MCF 10A (cell line): ENCODE results near the gene PPIB. TPM values are rescaled to one million over a fixed set of nuclear protein-coding genes. Genes with fewer than 3 reads are reported as not detected.

ENCODE experiments used
- BruUV-seq: library from RNA; stranded (reverse); fragments of 400-500 nt; replicated peaks from 2 replicates; lab custom pipeline; 2021; lab: Mats Ljungman, UMichigan
- CTCF ChIA-PET: fragments of 300-600 bp; sonication (Branson Sonifier 250); formaldehyde crosslinking; extraction: SDS; loops from one replicate; lab custom pipeline; 2021; ENCODE audit warnings: antibody characterized with exemption, inconsistent platforms; lab: Yijun Ruan, JAX
- POLR2A ChIA-PET: fragments of 300-600, 350-650 bp; sonication (Branson Sonifier 250); formaldehyde crosslinking; extraction: SDS; loops from one replicate; lab custom pipeline; 2020; ENCODE audit warnings: antibody characterized with exemption, inconsistent platforms; lab: Yijun Ruan, JAX
- DNase-seq: peaks from one replicate; pipeline ENCODE4 v3.0.0-alpha.2; 2018; ENCODE audit not compliant: unreplicated experiment
- H3K27ac Mint-ChIP-seq: one replicate; pipeline ENCODE4 v1.8.0; 2022; ENCODE audit warnings: mild to moderate bottlenecking, low read depth, mixed read lengths; ENCODE audit not compliant: unreplicated experiment
- H3K27me3 Mint-ChIP-seq: one replicate; pipeline ENCODE4 v1.8.0; 2022; ENCODE audit warnings: mixed read lengths; ENCODE audit not compliant: insufficient read depth, unreplicated experiment
- H3K36me3 Mint-ChIP-seq: one replicate; pipeline ENCODE4 v1.8.0; 2022; ENCODE audit warnings: mild to moderate bottlenecking, moderate library complexity, mixed read lengths; ENCODE audit not compliant: insufficient read depth, unreplicated experiment
- H3K4me1 Mint-ChIP-seq: one replicate; pipeline ENCODE4 v1.8.0; 2022; ENCODE audit warnings: mixed read lengths; ENCODE audit not compliant: insufficient read depth, unreplicated experiment
- H3K4me3 Mint-ChIP-seq: one replicate; pipeline ENCODE4 v1.8.0; 2022; ENCODE audit warnings: mild to moderate bottlenecking, moderate library complexity, mixed read lengths; ENCODE audit not compliant: unreplicated experiment
- H3K9me3 Mint-ChIP-seq: one replicate; pipeline ENCODE4 v1.8.0; 2022; ENCODE audit warnings: mixed read lengths; ENCODE audit not compliant: unreplicated experiment
- CTCF ChIP-seq: fragments of 200-600 bp; IDR thresholded peaks from one replicate; pipeline ENCODE4 v1.8.0; 2022; ENCODE audit warnings: antibody characterized with exemption, mild to moderate bottlenecking; ENCODE audit not compliant: unreplicated experiment
- intact Hi-C: fragments of 100-400 bp; cut with micrococcal nuclease; formaldehyde crosslinking; loops from 2 replicates; pipeline ENCODE4 v1.14.1; 2022
- total RNA-seq: library from RNA; stranded (reverse); gene quantifications from 2 replicates; pipeline ENCODE4 v1.2.3, GENCODE V29; 2022

The PPIB gene
- total RNA-seq, 1 experiment from 2014 or later: 874 TPM

- H3K27ac Mint-ChIP-seq: no peak overlapping the region
- intact Hi-C loops: no loop called here
- H3K9me3 Mint-ChIP-seq: no peaks in the 10 kb centered on the region
- H3K36me3 Mint-ChIP-seq: peaks cover 65% of the 10 kb centered on the region
- H3K4me3 Mint-ChIP-seq: no peak overlapping the region
- H3K27me3 Mint-ChIP-seq: no peaks in the 10 kb centered on the region
- TF ChIP-seq CTCF: no peak
- peaks cover 6% of the 10 kb centered on the region for H3K4me1 Mint-ChIP-seq
- BruUV-seq: no TSS peak
- DNase-seq: no peak
- ChIA-PET POLR2A (no interaction called here), CTCF (no interaction called here)
These were observed 20.1 kb upstream of the PPIB start for GRCh38 chr15:64182859-64183370.

DNA sequence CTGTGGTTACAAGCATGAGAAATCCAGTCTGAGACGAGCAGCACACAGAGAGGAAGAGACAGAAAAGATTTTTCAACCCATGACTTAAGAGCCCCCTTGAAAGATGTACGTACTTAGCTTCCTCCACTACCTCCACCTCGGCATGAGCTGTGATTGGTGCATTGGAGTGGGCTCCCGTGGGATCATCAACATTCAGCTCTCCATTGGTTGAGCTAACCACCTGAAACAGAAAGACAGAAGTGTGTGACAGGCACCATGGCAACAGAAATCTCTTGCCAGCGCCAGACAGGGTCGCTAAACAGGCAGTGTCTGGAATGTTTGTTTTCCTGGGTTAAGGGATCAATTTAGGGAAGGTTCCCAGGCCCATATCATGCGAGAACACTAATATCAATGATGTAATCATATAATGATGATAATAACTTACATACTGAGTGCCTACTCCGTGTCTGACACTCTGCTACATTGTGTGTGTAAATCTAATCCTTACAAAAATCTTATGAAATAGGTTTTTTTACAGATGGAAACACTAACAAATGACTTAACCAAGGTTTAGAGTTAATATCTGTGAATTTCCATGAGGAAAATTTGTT, 17.5 kb upstream of the PPIB start:
- Mint-ChIP-seq H3K4me3 (no peak overlapping the region), H3K27me3 (no peaks in the 10 kb centered on the region), H3K9me3 (no peaks in the 10 kb centered on the region), H3K36me3 (peaks cover 55% of the 10 kb centered on the region), H3K4me1 (no peaks in the 10 kb centered on the region), H3K27ac (no peak overlapping the region)
- DNase-seq: no peak
- ChIA-PET POLR2A (interaction anchor here (0.7 to 3.7 kb wide), 2 partner anchors 16 to 45 kb away, joined by 3 to 12 read pairs; partner anchors contain the start of gene PPIB), CTCF (no interaction called here)
- intact Hi-C loops: no loop called here
- TF ChIP-seq CTCF: no peak
- BruUV-seq: no TSS peak

- Mint-ChIP-seq H3K4me3 (no peak overlapping the region), H3K27ac (no peak overlapping the region), H3K36me3 (peaks cover 42% of the 10 kb centered on the region), H3K27me3 (no peaks in the 10 kb centered on the region), H3K4me1 (peaks cover 12% of the 10 kb centered on the region), H3K9me3 (no peaks in the 10 kb centered on the region)
- no peak for TF ChIP-seq CTCF
- ChIA-PET CTCF (interaction anchor here (1.3 to 1.7 kb wide), 2 partner anchors 11 to 13 kb away, joined by 3 to 5 read pairs; no protein-coding TSS in a partner anchor), POLR2A (interaction anchor here (0.6 kb wide), 1 partner anchor 13 kb away, joined by 3 read pairs; no protein-coding TSS in a partner anchor)
- BruUV-seq: no TSS peak
- DNase-seq: no peak
- intact Hi-C loops: no loop called here
These were observed 3.5 kb upstream of the PPIB start for GRCh38 chr15:64166102-64166890.

- Mint-ChIP-seq H3K9me3 (no peaks in the 10 kb centered on the region), H3K27ac (peak overlapping the region; percentile 10), H3K27me3 (no peaks in the 10 kb centered on the region), H3K4me1 (peaks cover 20% of the 10 kb centered on the region), H3K36me3 (peaks cover 45% of the 10 kb centered on the region), H3K4me3 (peak overlapping the region; percentile 91)
- DNase-seq: no peak
- no peak for TF ChIP-seq CTCF
- CTCF ChIA-PET: interaction anchor here (0.7 to 2.1 kb wide), 5 partner anchors 11 to 224 kb away, joined by 3 to 7 read pairs (median 3); no protein-coding TSS in a partner anchor
- intact Hi-C loops: no loop called here
- BruUV-seq: no TSS peak
- POLR2A ChIA-PET: interaction anchor here (0.7 to 4.9 kb wide), 9 partner anchors 12 to 279 kb away, joined by 3 to 64 read pairs (median 9); partner anchors contain the start of genes CIAO2A, CSNK1G1, SNX1 and TRIP4
These were observed 1.6 kb upstream of the PPIB start for GRCh38 chr15:64164436-64164835.
